Mammary epithelial cell (primary cell): ENCODE data around the gene GGA3.

Source experiments
- CTCF ChIP-seq, 2 donors: IDR thresholded peaks in 1 of 2; conservative IDR thresholded peaks in 1 of 2; 2 replicates each; pipeline ENCODE4 v1.5.1; 2011 to 2012; ENCODE audit warnings: inconsistent platforms in 2 of 2, low read length in 2 of 2, mild to moderate bottlenecking in 2 of 2, control low read depth in 1 of 2, low read depth in 1 of 2; ENCODE audit not compliant: insufficient read depth in 1 of 2; ENCODE audit errors: extremely low read depth in 1 of 2
- EZH2 ChIP-seq: IDR thresholded peaks from 2 replicates; pipeline ENCODE4 v1.6.1; 2012; ENCODE audit warnings: low read length, inconsistent platforms, borderline replicate concordance

- no peak for TF ChIP-seq CTCF (conservative IDR thresholded peaks at IDR 0.05 in 1 of 2, IDR thresholded peaks at IDR 0.05 in 1 of 2; ENCODE audit: extremely low read depth in 1 of 2, insufficient read depth in 1 of 2, low read depth in 1 of 2, low read length in 2 of 2)
- no peak for TF ChIP-seq EZH2
These were observed 41.6 kb downstream of the GGA3 start for GRCh38 chr17:75219815-75220214.
